ENCODE data around the gene YKT6.
"Not testable (repeated sequence)": the region's sequence is repeated elsewhere in the genome, so short reads cannot be mapped to it uniquely, and the experiment has no call there.

The YKT6 gene

GRCh38 chr7:44172803-44173424 lies 27.9 kb upstream of the YKT6 start:
- DNase-seq, result no peak

DNA sequence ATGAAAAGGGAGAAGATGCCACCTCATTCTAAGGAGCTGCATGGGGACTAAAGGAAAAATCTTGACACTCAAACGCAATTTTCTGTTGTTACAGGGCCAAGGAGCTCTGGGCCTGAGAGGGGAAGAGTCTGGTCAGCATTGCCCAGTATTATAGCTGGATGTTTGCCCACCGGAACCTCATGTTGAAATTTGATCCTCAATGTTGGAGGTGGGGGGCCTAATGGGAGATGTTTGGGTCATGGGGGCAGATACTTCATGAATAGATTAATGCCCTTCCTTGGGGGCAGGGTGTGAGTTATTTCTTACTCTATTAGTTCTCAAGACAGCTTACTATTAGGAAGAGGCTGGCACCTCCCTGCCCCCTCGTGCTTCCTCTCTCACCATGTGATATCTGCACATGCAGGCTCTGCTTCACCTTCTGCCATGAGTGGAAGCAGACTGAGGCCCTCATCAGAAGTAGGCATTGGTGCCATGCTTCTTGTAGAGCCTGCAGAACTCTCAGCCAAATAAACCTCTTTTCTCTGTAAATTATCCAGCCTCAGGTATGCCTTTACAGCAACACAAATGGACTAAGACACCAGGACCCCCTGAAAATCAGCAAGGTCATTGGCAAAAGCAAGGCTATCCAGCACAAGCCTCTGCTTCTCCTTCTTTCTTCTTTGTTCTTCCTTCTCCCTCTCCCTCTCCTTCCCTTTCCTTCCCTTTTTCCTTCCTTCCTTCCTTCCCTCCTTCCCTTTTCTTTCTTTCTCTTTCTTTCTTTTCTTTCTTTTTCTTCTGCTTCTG lies 26.7 kb upstream of the YKT6 start:
- no peak for DNase-seq

DNA sequence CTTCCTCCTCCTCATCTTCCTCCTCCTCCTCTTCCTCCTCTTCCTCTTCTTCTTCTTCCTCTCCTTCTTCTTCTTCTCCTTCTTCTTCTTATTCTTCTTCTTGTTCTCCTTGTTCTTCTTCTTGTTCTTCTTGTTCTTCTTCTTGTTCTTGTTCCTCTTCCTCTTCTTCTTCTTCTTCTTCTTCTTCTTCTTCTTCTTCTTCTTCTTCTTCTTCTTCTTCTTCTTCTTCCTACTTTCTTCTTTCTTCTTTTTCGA lies 26.2 kb upstream of the YKT6 start:
- not testable (repeated sequence) for DNase-seq

DNA sequence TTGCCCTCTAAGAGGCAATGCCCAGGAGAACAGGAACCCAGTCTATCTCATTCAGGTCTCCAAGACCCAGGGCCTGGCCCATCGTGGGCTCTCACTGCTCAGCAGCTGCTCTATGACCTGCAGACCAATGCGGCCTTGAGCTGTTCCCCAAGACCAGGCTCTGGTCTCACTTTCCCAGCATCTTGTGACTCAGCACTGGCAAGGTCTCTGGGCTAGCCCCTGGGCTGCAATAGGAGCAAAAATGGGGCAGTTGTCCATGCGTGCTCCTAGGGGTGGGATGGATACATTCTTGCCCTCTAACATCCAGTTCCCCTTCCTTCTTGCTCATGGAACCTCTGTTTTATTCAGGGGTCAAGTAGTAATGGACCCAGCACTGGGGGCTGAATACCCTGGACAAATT lies 25.0 kb upstream of the YKT6 start:
- no peak for DNase-seq

GRCh38 chr7:44176486-44176885 lies 24.3 kb upstream of the YKT6 start:
- DNase-seq, result no peak

DNA sequence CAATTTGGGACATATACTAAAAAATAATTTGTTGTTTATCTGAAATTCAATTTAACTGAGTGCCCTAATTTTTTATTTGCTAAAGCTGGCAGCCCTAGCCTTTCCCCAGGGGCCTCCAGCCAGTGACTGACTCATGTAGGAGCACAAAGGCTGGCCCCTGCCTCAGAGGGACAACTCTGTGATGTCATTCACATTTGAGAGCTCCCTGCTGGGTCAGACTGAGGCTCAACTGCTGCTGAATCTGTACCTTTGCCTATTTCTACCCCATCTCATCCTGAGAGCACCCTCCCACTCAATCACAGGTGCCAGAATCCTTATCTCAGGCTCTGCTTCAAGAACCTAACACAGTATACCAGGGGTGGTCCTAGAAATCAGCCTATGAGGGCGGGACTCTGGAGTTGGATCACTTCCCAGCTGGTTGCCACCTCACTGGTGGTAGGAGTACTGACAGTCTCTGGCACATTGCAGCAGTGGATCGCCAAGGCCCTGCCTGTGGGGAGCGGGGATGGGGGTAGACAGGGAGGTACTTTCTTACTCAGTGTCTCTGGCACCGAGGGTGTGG lies 23.1 kb upstream of the YKT6 start:
- DNase-seq, result no peak

- DNase-seq, result no peak
Observed at GRCh38 chr7:44180631-44181030, 20.1 kb upstream of the YKT6 start.

DNA sequence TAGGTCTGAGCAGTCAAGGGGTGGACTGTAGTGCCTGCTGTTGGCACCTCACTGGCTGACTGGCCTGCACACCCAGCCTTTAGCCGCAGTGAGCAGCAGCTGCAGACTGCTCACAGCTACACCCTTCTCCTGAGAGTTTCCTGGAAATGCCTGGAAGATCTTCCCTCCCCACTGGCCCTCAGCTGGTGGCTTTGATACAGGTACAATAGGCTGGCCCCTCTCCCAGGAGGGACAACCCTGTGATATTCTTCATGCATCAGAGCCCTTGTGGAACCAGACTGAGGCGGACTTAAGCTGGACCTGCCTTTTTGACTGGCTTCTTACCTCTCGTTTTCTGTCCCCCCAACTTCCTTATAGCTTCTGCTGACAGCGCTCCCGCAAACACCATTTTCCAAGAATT lies 18.0 kb upstream of the YKT6 start:
- no peak for DNase-seq

GRCh38 chr7:44183386-44183785 lies 17.4 kb upstream of the YKT6 start:
- DNase-seq, result no peak

DNA sequence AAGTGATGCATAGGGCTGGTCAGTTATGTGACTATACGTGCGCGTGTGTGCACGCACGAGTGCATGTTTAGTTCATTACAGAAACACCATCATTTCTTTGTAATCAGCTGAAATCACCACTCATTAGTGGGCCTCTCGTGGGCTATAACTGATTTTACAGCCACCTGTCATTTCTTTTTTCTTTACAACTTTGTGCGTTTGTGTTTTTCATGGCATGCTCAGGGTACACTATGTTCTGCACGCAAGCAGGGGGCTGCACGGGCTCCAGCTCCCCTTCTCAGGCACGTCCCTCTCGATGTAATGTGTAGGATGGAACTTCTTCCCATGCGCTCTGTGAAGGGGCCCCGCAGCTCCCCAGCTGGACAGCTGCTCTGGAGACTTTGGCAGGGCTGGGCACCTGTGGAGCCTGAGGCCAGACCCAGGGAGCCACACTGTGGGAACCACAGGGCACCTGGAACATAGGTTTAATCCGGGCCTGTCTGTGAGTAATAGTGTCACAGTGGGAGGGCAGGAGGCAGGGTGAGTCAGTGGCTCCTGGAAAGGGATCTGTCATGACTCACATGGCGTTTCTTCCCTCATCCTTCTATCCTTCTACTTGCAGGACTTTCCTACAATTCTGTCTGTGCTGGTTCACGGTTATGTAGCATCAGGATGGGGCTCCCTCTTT lies 16.4 kb upstream of the YKT6 start:
- DNase-seq, result no peak

DNA sequence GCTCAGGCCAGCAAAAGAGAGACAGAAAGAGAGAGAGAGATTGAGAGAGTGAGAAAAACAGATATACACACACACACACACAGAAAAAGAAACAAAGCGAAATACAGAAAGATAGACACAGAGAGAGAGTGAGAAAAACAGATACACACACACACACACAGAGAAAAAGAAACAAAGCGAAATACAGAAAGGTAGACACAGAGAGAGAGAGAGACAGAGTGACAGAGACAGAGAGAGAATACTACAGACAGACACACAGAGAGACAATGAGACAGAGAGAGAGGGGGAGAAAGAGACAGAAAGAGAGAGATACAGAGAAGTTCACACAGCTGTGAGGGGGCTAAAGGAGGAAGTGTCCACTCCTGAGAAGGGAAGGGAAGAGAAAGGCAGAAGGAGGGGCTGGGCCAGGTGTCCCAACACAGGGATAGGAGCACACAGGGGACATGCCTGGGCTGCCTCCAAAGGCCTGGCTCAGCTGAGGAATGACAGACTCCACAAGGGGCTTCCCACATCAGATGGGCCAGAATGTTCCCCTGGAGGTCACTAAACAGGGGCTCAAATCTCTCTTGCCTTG lies 15.8 kb upstream of the YKT6 start:
- DNase-seq, result no peak

- DNase-seq, result no peak
Observed at GRCh38 chr7:44185729-44186128, 15.0 kb upstream of the YKT6 start.

DNA sequence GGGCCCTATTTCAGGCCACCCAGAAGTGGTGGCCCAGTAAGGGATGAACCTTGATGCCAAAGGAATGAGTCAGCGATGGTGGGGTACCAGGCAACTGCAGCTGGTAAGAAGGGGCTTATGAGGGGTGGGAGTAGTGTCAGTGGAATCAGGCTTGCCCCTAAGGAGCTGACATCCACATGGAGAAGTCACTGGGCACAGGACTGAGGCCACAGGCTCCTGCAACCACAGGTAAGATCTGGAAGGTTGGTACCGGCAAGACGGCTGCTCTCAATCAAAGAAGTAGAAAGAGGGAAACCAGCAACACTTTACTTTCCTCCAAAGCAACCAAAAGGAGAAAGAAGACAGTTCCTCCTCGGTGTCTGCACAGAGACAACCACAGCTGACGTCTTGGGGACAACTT lies 14.0 kb upstream of the YKT6 start:
- DNase-seq, result no peak

DNA sequence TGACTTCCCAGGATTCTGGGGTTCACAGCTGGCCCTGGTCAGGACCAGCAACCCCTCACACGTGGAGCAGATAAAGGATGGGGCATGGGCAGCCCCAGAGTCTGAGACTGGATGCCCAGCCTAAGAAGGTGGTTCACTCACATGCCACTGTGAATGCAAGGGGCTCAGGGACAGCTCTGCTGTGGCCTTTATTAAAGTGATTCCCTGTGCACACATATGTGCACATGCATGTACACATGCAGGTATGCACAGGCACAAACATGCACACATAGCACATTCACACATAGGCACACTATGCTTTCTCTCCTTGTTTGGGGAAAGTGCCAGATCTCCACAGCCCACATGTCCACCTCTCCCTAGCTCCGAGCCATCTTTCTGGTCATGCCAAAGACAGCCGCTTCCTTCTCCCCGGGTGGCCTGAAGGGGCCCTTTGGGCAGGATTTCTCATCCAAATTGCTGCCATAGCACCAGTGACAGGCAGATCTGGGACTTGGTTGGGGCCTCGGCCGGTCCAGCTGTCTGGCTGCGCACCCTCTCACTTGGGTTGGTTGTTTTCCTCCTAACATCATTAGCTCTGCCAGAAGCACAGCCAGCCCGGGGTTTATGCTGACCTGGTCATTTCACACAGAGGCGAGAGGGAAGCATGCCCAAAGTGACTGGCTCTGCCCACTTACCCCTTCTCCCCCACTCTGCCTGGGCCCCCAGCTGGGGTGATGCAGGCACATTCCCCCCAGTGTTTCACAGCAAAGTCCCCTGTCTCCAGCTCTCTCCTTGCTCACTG lies 13.0 kb upstream of the YKT6 start:
- no peak for DNase-seq

DNA sequence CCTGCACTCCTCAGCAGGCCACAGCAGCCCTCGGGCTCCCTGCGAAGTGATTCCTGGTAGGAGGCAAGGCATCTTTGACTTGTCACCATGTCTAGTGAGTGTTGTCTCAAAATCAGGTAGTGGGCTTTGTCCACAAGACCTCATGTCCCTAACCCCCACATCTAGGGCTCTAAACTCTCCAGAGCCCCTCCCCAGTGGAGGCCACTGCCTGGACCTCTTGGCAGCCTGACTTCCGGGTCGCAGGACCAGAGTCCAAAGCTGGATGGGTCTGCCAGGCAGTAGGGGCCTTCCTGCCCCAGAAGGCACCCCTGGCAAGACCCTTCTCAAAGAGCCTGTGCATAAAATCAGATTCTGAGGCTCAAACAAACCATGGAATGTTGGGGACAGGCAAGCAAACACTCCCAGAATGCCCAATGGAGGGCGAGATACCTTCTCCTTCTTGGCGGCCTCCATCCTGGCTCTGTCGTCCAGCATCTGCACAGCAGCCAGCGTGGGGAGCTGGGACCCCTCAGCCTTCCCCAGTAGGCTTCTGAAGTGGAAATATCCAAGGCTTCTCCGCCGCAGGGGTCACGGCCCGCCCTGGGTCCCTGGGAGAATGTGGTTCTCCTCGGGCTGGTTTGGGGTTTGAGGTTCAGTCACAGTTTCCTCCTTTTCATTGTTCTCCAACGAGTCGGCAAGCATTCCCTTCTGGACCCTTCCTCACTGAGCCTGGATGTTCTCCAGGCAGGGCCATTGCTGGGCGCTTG lies 12.1 kb upstream of the YKT6 start:
- no peak for DNase-seq

GRCh38 chr7:44189286-44189992 lies 11.3 kb upstream of the YKT6 start, which contains the start of gene GCK:
GCK (minus strand) TSS chr7:44189439; CDS start chr7:44188953, 486 bp downstream.
- no peak for DNase-seq

- no peak for DNase-seq
Observed at GRCh38 chr7:44189993-44190872, 10.5 kb upstream of the YKT6 start.

- DNase-seq, result no peak
Observed at GRCh38 chr7:44191171-44191570, 9.6 kb upstream of the YKT6 start.

GRCh38 chr7:44193011-44193802 lies 7.6 kb upstream of the YKT6 start:
- no peak for DNase-seq

All from central memory CD4-positive, alpha-beta T cell (primary cell).